Camera-type eye (tissue), 1 donor: Measurements from ENCODE around the gene VMO1. TPM values are rescaled to one million over a fixed set of nuclear protein-coding genes. Genes with fewer than 3 reads are reported as not detected.

Experiments
- total RNA-seq: library from RNA; depleted of rRNA; stranded (reverse); fragments of >200 nt; gene quantifications from one replicate; pipeline ENCODE4 v1.2.3, GENCODE V29; 2014

The VMO1 gene, protein sequence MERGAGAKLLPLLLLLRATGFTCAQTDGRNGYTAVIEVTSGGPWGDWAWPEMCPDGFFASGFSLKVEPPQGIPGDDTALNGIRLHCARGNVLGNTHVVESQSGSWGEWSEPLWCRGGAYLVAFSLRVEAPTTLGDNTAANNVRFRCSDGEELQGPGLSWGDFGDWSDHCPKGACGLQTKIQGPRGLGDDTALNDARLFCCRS
- total RNA-seq: 2.3 TPM

DNA sequence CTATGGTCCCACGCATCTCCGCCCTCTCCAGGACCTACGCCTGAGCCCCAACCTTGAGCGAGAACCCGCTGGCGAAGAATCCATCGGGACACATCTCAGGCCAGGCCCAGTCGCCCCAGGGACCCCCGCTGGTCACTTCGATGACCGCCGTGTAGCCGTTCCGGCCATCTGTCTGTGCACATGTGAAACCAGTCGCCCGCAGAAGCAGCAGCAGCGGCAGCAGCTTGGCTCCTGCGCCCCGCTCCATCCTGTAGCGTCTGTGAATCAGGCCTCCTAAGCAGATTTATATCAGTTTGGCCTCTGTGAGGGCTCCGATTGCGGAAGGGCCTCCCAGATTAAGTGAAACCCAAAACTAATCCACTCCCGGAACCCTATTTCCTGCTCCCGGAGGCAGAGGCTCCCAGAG, at the start of gene VMO1:
Gene VMO1 (minus strand): TSS at position 259 of the 406 bp plus-strand sequence. CDS start 12 bp downstream, at position 247.

DNA sequence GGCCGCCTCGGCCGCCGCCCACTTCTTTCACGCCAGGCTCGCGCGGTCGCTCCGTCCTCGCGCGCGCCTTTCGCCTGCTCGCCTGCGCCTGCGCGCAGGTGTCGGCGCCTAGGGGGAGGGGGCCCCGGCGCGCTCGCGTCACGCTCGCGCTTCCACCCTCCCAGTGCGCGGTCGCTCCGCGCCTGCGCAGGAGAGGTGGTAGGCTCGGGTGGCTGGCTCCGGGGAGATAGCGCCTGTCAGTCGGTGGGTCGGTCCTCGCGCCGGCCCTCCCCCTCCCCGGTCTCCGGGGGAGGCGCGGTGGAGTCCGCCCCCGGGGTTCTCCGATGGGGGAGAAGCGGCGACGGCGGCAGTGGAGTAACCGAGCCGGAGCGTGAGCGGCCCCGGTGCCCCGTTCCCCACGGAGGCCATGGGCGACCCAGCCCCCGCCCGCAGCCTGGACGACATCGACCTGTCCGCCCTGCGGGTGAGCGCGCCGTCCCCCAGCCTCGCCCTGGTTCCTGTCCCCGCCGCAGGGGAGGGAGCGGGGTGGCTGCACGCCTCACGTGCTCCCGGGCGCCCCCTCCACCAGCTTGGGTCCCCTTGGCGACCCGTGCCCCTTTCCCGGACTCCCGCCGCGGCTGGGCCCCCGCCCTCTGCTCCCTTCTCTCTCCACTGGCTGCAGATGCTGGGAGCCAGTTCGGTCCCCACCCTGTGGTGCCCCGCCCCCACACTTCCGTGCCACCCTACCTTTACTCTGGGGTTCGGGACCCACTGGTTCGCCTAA, 47.2 kb upstream of the VMO1 start, which contains the start of gene MINK1:
Gene MINK1 (plus strand): TSS at position 163 of the 763 bp plus-strand sequence. CDS start 244 bp downstream, at position 407.

DNA sequence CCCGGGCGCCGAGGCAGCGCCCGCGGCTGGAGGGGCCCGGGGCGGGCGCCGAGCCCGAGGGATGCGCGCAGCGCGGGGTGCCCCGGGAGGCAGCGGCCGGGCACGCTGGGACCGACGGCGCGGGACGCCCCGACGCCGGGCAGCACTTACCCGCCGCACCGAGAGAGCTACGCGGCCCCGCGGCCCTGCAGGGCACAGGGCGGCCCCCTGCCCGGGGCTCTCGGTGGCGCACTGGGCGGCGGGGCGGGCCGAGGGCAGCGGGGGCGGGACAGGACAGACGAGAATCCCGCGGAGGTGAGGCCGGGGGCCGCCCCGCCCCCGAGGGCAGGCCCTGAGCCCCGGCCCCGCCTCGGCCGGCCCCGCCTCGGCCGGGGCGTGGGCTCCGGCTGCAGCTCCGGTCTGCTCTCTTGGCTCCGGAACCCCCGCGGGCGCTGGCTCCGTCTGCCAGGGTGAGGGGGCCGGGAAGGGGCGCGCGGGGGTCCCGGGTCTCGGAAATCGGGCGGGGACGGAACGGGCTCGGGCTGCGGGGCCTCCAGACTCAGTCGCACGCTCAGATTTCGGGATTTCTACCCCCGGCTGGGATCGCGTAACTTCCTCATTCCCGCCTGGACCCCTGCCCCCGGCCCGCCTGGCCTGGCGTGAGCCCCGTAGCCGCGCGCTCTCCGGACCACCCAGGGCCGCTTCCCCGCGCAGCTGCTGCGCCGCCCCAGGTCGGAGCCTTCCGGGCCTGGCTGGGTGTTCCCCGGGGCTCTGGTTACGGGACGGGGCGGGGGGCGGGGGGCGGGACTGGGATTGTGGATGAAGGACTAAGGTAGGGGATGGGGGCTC, 20.8 kb upstream of the VMO1 start, which contains the start of gene PLD2:
Gene PLD2 (plus strand): TSS at position 376 of the 828 bp plus-strand sequence. CDS start 621 bp downstream, outside the sequence.

DNA sequence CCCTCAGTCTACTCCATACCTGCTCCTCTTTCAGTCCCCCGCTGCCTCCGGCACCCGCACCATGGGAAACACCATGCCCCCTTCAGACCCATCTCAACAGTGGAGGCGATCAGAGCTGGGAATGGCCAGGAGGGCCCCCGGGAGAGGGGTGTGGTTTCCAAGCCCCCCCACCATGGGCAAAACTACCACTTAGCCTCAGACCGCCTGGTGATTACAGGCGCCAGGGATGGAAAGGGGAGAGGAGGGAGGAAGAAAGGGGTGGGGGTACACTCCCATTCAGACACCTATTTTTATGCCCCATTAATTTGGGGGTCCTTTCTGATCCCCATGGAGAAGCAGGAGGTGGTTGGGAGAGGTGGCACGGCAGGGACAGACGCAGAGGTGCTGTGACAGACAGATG, 16.1 kb upstream of the VMO1 start, which contains the start of gene C17orf114:
Gene C17orf114 (minus strand): TSS at position 101 of the 400 bp plus-strand sequence.

DNA sequence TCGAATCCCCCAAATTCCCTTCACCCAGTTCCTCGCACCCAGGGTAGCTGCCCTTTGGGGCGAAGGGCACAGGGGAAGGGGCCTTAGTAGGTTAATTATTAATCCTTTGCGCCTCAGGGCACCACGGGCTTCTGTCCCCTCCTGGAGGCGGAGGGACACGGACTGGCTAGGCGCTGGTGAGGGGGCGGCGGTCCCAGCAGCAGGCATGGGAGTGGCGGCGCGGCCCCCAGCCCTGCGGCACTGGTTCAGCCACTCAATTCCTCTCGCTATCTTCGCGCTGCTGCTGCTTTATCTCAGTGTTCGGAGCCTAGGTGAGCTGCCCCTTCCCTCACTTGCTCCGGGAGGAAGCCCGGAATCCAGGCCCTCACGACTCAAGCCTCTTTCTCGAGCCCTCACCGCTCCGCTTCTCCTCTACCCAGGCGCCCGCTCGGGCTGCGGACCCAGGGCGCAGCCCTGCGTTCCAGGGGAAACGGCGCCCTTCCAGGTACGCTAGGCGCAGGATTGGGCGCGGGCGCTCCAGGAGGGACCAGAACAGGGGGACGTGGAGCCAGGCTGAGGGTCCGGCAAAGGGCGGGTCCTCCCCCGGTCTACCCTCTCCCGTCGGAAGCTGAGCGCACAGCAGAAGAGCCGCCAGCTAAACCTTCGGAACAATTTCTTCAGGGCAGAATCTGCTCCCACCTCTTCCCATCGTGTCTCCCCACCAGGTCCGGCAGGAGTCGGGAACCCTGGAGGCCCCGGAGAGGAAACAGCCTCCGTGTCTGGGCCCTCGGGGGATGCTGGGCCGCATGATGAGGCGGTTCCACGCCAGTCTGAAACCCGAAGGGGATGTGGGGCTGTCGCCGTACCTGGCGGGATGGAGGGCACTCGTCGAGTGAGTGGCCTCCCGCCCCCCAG, 2.9 kb upstream of the VMO1 start, which contains the start of gene GLTPD2:
Gene GLTPD2 (plus strand): TSS at position 158 of the 894 bp plus-strand sequence. CDS start 48 bp downstream, at position 206.

DNA sequence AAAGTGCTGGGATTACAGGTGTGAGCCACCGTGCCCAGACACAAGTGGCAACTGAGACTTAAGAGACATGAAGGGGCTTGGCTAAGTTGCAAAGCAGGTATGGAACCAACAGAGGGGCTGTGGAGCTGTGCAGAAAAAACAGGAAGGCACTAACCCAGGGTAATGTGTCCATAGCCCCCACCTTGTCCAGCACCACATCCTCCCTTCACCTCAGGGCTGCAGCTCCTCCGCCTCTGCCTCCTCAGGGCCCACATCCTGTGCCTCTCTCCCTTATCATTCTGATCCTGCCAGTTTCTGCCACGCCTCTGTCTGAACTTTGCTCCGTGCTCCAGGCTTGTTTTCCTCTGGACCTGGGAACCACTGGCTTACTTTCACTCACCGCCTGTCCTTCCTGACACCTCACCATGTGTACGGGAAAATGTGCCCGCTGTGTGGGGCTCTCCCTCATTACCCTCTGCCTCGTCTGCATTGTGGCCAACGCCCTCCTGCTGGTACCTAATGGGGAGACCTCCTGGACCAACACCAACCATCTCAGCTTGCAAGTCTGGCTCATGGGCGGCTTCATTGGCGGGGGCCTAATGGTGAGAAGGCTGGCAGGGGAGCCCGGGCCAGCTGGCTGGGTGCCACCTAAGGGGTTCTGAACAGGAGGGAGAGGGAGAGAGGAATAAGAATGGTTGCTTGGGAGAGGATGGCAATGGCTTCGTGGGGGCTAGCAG, 14.5 kb downstream of the VMO1 start, which contains the start of gene TM4SF5:
Gene TM4SF5 (plus strand): TSS at position 368 of the 716 bp plus-strand sequence. CDS start 37 bp downstream, at position 405.

DNA sequence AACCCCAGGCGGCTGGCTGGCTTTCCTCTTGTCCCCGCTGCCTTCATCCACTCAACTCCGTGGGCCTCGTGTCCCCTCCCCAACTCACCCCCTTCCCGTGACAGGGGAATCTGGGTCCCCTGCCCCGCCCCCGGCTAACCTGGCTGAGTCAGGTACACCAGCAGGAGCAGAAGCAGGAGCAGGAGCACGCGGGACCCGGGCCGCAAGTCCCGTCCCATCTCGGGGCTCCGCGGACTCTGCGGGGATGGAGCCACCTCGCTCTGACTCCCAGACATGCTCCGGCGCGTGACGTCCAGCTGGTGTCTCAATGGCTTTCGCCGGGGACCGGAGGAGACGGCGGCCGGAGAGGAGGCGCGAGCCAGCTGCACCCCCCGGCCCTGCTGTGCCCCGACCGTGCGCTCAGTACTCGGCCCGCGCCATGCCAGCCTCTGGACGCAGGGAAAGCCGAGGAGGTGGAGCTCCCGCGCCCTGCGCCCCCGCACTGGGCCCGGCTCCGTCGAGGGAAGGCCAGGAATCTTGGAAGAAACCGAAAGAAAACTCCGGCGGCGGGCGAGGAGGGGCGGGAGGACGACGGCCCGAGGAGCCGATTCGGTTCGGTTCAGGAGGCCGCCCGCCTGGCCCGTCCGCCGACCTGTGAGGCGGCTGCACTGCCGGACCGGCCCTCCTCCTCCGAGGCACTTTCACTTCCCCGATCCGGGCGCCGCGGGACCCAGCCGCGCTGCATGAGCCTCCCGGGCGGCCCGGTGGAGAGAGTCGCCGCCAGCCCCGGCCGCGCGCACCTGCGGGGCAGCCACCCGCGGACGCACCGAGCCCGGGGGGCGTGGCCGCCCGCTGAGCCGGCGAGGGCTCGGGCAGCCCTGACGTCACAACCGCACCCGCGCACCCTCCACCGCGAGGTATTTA, 46.8 kb downstream of the VMO1 start, which contains the start of the genes CXCL16 and ZMYND15:
Gene CXCL16 (minus strand): TSS at position 807 of the 903 bp plus-strand sequence. CDS start 589 bp downstream, at position 218.
Gene ZMYND15 (plus strand): TSS at position 712 of the 903 bp plus-strand sequence. CDS start 716 bp downstream, outside the sequence.

Other genes with a start within 250 kb of the VMO1 start
- gene MYBBP1A, start 231.0 kb downstream of the VMO1 start, total RNA-seq: 34.9 TPM
- gene GGT6, start 225.8 kb downstream of the VMO1 start, total RNA-seq: 6.9 TPM
- gene SMTNL2, start 201.8 kb downstream of the VMO1 start, total RNA-seq: 17.4 TPM
- 2.9 TPM for gene ALOX15, start 144.7 kb downstream of the VMO1 start, total RNA-seq
- gene PELP1, start 82.2 kb downstream of the VMO1 start, total RNA-seq: 53.7 TPM
- gene ARRB2, start 75.7 kb downstream of the VMO1 start, total RNA-seq: 18.0 TPM
- gene MED11, start 54.9 kb downstream of the VMO1 start, total RNA-seq: 14.5 TPM
- 0.27 TPM for gene ZMYND15, start 46.5 kb downstream of the VMO1 start, total RNA-seq
- gene CXCL16, start 46.4 kb downstream of the VMO1 start, total RNA-seq: 9.7 TPM
- gene TM4SF5, start 14.5 kb downstream of the VMO1 start, total RNA-seq: not detected
- not detected for gene GLTPD2, start 2.6 kb upstream of the VMO1 start, total RNA-seq
- 76.9 TPM for gene PSMB6, start 9.8 kb upstream of the VMO1 start, total RNA-seq
- 24.4 TPM for gene PLD2, start 20.8 kb upstream of the VMO1 start, total RNA-seq
- gene MINK1, start 47.0 kb upstream of the VMO1 start, total RNA-seq: 76.7 TPM
- 9.5 TPM for gene C17orf107, start 113.2 kb upstream of the VMO1 start, total RNA-seq
- 0.44 TPM for gene CHRNE, start 116.7 kb upstream of the VMO1 start, total RNA-seq
- 0.22 TPM for gene GP1BA, start 145.9 kb upstream of the VMO1 start, total RNA-seq
- 51.3 TPM for gene SLC25A11, start 153.7 kb upstream of the VMO1 start, total RNA-seq
- 35.5 TPM for gene RNF167, start 153.9 kb upstream of the VMO1 start, total RNA-seq
- 177 TPM for gene PFN1, start 162.2 kb upstream of the VMO1 start, total RNA-seq
- 174 TPM for gene ENO3, start 164.8 kb upstream of the VMO1 start, total RNA-seq
- 42.4 TPM for gene SPAG7, start 181.5 kb upstream of the VMO1 start, total RNA-seq
- gene CAMTA2, start 201.3 kb upstream of the VMO1 start, total RNA-seq: 13.4 TPM
- 1.3 TPM for gene INCA1, start 211.2 kb upstream of the VMO1 start, total RNA-seq
- gene KIF1C, start 211.6 kb upstream of the VMO1 start, total RNA-seq: 32.3 TPM
- not detected for gene SLC52A1, start 249.1 kb upstream of the VMO1 start, total RNA-seq